MM.1S (cell line): ENCODE data around the gene ZNF181.

Experiments used
- CTCF ChIP-seq: fragments of 300-600 bp; sonication (generic); IDR thresholded peaks from 2 replicates; pipeline ENCODE4 v1.5.1; 2016; ENCODE audit warnings: antibody characterized with exemption, low read length, mixed read lengths
- EZH2 ChIP-seq: fragments of 300-600 bp; sonication (generic); optimal IDR thresholded peaks from 2 replicates; pipeline ENCODE3; 2017; ENCODE audit warnings: low read depth, mild to moderate bottlenecking, antibody characterized with exemption, low read length, mixed read lengths

GRCh38 chr19:34733746-34734536 lies at the start of gene ZNF181:
- TF ChIP-seq CTCF, result no peak; the same call in 1 of the 2 replicates
- TF ChIP-seq EZH2, result no peak
